Mucosa of gallbladder (tissue), 1 donor: Measurements from ENCODE around the gene MITF. TPM values are rescaled to one million over a fixed set of nuclear protein-coding genes. Genes with fewer than 3 reads are reported as not detected.
"Not testable (repeated sequence)": the region's sequence is repeated elsewhere in the genome, so short reads cannot be mapped to it uniquely, and the experiment has no call there.

Experiments
- DNase-seq: peaks from one replicate; pipeline ENCODE4 v3.0.0-alpha.2; 2020; ENCODE audit warnings: low spot score
- total RNA-seq: library from RNA; stranded (reverse); gene quantifications from one replicate; pipeline ENCODE4 v1.2.1, GENCODE V29; 2021
- donor health status: DM: no; HTN: no; CAD: no.

MITF gene
- total RNA-seq, 1 donor from 2014 or later = 62.0 TPM

GRCh38 chr3:69787436-69788168, 48.3 kb downstream of the MITF start:
- no peak for DNase-seq

GRCh38 chr3:69791106-69791505, 51.8 kb downstream of the MITF start:
- DNase-seq = peak; percentile 34

- DNase-seq = no peak
Observed at GRCh38 chr3:69791919-69792399, 52.7 kb downstream of the MITF start.

- not testable (repeated sequence) for DNase-seq
Observed at GRCh38 chr3:69796126-69796525, 56.9 kb downstream of the MITF start.

- DNase-seq = no peak
Observed at GRCh38 chr3:69803681-69804270, 64.5 kb downstream of the MITF start.

- no peak for DNase-seq
Observed at GRCh38 chr3:69805491-69805890, 66.2 kb downstream of the MITF start.

GRCh38 chr3:69806735-69807438, 67.6 kb downstream of the MITF start:
- no peak for DNase-seq

GRCh38 chr3:69807674-69808073, 68.4 kb downstream of the MITF start:
- no peak for DNase-seq

GRCh38 chr3:69809076-69809835, 70.0 kb downstream of the MITF start:
- no peak for DNase-seq

- no peak for DNase-seq
Observed at GRCh38 chr3:69811452-69812401, 72.5 kb downstream of the MITF start.

- DNase-seq = no peak
Observed at GRCh38 chr3:69815970-69816369, 76.7 kb downstream of the MITF start.

- DNase-seq = no peak
Observed at GRCh38 chr3:69817988-69818387, 78.7 kb downstream of the MITF start.

GRCh38 chr3:69819282-69819681, 80.0 kb downstream of the MITF start:
- DNase-seq = peak; percentile 23

- no peak for DNase-seq
Observed at GRCh38 chr3:69821133-69821532, 81.9 kb downstream of the MITF start.

GRCh38 chr3:69823743-69824142, 84.5 kb downstream of the MITF start:
- no peak for DNase-seq

GRCh38 chr3:69825446-69825845, 86.2 kb downstream of the MITF start:
- no peak for DNase-seq

- no peak for DNase-seq
Observed at GRCh38 chr3:69827127-69827526, 87.9 kb downstream of the MITF start.

GRCh38 chr3:69828817-69829216, 89.6 kb downstream of the MITF start:
- no peak for DNase-seq

GRCh38 chr3:69830147-69830546, 90.9 kb downstream of the MITF start:
- no peak for DNase-seq

- DNase-seq = no peak
Observed at GRCh38 chr3:69831737-69832136, 92.5 kb downstream of the MITF start.

- no peak for DNase-seq
Observed at GRCh38 chr3:69833591-69833990, 94.3 kb downstream of the MITF start.
